ENCODE measurements around the gene SYT1. TPM values are rescaled to one million over a fixed set of nuclear protein-coding genes. Genes with fewer than 3 reads are reported as not detected.

The SYT1 gene
- total and polyA plus RNA-seq, 4 donors = 0.53 to 0.84 (median 0.64) TPM

- TF ChIP-seq FOXA2 (IDR thresholded peaks at IDR 0.05) (no peak), RAD21 (IDR thresholded peaks at IDR 0.05) (no peak), GABPA (IDR thresholded peaks at IDR 0.05 in 1 of 2, conservative IDR thresholded peaks at IDR 0.05 in 1 of 2) (no peak)
- 67% methylated on average over 7 of the region's 7 CpGs for WGBS
- no peak for DNase-seq (ENCODE audit: low spot score)
Measured at GRCh38 chr12:78886719-78887407, 22.3 kb downstream of the SYT1 start.

GRCh38 chr12:78887444-78887843, 22.9 kb downstream of the SYT1 start:
- no peak overlapping the region for H3K27ac ChIP-seq (ENCODE audit: low read depth in 1 of 2, low read length in 2 of 2)
- H3K27me3 ChIP-seq (ENCODE audit: control insufficient read depth in 4 of 4, insufficient read depth in 4 of 4, low read length in 3 of 4) = no peaks in the 10 kb centered on the region
- WGBS = 85% methylated on average over 3 of the region's 3 CpGs
- H3K36me3 ChIP-seq (ENCODE audit: control insufficient read depth in 4 of 4, insufficient read depth in 3 of 4, low read depth in 1 of 4, low read length in 3 of 4) = no peaks in the 10 kb centered on the region
- H3K9me3 ChIP-seq (ENCODE audit: control insufficient read depth in 4 of 4, low read length in 3 of 4) = no peaks in the 10 kb centered on the region
- H3K4me1 ChIP-seq (ENCODE audit: control insufficient read depth in 4 of 4, insufficient read depth in 4 of 4, low read length in 3 of 4) = no peaks in the 10 kb centered on the region
- no peak overlapping the region for H3K4me3 ChIP-seq (ENCODE audit: low read depth in 1 of 3, low read length in 3 of 3)
- no peak for TF ChIP-seq TAF1 (conservative IDR thresholded peaks at IDR 0.05)
- TF ChIP-seq NR2F2 (IDR thresholded peaks at IDR 0.05) = no peak
- no peak for TF ChIP-seq CTCF (IDR thresholded peaks at IDR 0.05; ENCODE audit: low read depth, low read length, missing input control)
- TF ChIP-seq FOXA2 (IDR thresholded peaks at IDR 0.05) = no peak
- no peak for TF ChIP-seq EGR1 (IDR thresholded peaks at IDR 0.05; ENCODE audit: low read depth in 2 of 2)
- no peak for TF ChIP-seq ZBTB33 (IDR thresholded peaks at IDR 0.05)
- no peak for TF ChIP-seq HNF4A (conservative IDR thresholded peaks at IDR 0.05)
- no peak for TF ChIP-seq HNF4G (IDR thresholded peaks at IDR 0.05)
- no peak for TF ChIP-seq YY1 (IDR thresholded peaks at IDR 0.05)
- TF ChIP-seq MAX (IDR thresholded peaks at IDR 0.05) = no peak
- TF ChIP-seq GABPA (IDR thresholded peaks at IDR 0.05 in 1 of 2, conservative IDR thresholded peaks at IDR 0.05 in 1 of 2) = no peak
- TF ChIP-seq RXRA (IDR thresholded peaks at IDR 0.05) = no peak
- no peak for TF ChIP-seq REST (IDR thresholded peaks at IDR 0.05)
- TF ChIP-seq RAD21 (IDR thresholded peaks at IDR 0.05) = no peak
- no peak for TF ChIP-seq JUND (IDR thresholded peaks at IDR 0.05)
- no peak for TF ChIP-seq ATF3 (IDR thresholded peaks at IDR 0.05)
- no peak for TF ChIP-seq SP1 (IDR thresholded peaks at IDR 0.05)
- no peak for TF ChIP-seq FOXA1 (IDR thresholded peaks at IDR 0.05)
- no peak overlapping the region for H3K9ac ChIP-seq (ENCODE audit: low read depth in 1 of 2, low read length in 2 of 2)
- DNase-seq (ENCODE audit: low spot score) = no peak

More at GRCh38 chr12:78886719-78887407, 22.3 kb downstream of the SYT1 start:
- Histone ChIP-seq H3K36me3 (ENCODE audit: control insufficient read depth in 4 of 4, insufficient read depth in 3 of 4, low read depth in 1 of 4, low read length in 3 of 4) (no peaks in the 10 kb centered on the region), H3K4me1 (ENCODE audit: control insufficient read depth in 4 of 4, insufficient read depth in 4 of 4, low read length in 3 of 4) (no peaks in the 10 kb centered on the region), H3K27me3 (ENCODE audit: control insufficient read depth in 4 of 4, insufficient read depth in 4 of 4, low read length in 3 of 4) (no peaks in the 10 kb centered on the region), H3K4me3 (ENCODE audit: low read depth in 1 of 3, low read length in 3 of 3) (no peak overlapping the region), H3K27ac (ENCODE audit: low read depth in 1 of 2, low read length in 2 of 2) (no peak overlapping the region), H3K9me3 (ENCODE audit: control insufficient read depth in 4 of 4, low read length in 3 of 4) (no peaks in the 10 kb centered on the region), H3K9ac (ENCODE audit: low read depth in 1 of 2, low read length in 2 of 2) (no peak overlapping the region)

Data from liver (tissue), 9 donors.